Nephron (organoid): Measurements from ENCODE around the gene LURAP1L.
A peak's percentile ranks its signal among the peaks of the same experiment; 100 is the strongest.

Source experiments
- H3K27ac Mint-ChIP-seq, 3 experiments: 2 replicates each; pipeline ENCODE4 v1.8.0; 2020; ENCODE audit warnings: mixed read lengths in 3 of 3, mild to moderate bottlenecking in 2 of 3, moderate library complexity in 1 of 3
- H3K27me3 Mint-ChIP-seq: 2 replicates; pipeline ENCODE4 v1.8.0; 2021; ENCODE audit warnings: low read depth, mild to moderate bottlenecking, moderate library complexity, mixed read lengths
- H3K36me3 Mint-ChIP-seq: 2 replicates; pipeline ENCODE4 v1.8.0; 2020; ENCODE audit warnings: low read depth, mixed read lengths
- H3K4me1 Mint-ChIP-seq: 2 replicates; pipeline ENCODE4 v1.8.0; 2020; ENCODE audit warnings: mixed read lengths
- H3K4me3 Mint-ChIP-seq, 3 experiments: 2 replicates each; pipeline ENCODE4 v1.8.0; 2020; ENCODE audit warnings: mild to moderate bottlenecking in 3 of 3, mixed read lengths in 3 of 3, moderate library complexity in 2 of 3
- H3K9me3 Mint-ChIP-seq: 2 replicates; pipeline ENCODE4 v1.8.0; 2020; ENCODE audit warnings: mixed read lengths
- CTCF ChIP-seq, 3 experiments: fragments of 200-600 bp; sonication (generic); IDR thresholded peaks; one replicate each; pipeline ENCODE4 v1.5.0; 2021; ENCODE audit warnings: antibody characterized with exemption in 3 of 3; ENCODE audit not compliant: unreplicated experiment in 3 of 3

The LURAP1L gene

DNA sequence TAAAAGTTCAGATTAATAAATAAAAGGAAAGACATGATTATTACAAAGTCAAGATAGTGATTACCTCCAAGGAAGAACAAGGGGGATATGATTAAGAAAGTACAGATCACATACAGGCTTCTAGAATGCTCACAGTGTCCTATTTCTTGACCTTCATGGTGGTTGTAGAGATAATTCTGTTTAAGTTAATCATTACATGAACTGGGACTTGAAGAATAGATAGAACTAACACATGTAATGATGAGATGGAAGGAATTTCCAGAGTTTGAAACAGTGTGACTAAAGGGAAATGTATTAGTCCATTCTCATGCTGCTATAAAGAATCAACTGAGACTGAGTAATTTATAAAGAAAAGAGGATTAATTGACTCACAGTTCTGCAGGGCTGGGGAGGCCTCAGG, 72.7 kb downstream of the LURAP1L start:
- H3K27me3 Mint-ChIP-seq = no peaks in the 10 kb centered on the region
- H3K36me3 Mint-ChIP-seq = peaks cover 5% of the 10 kb centered on the region
- no peak for TF ChIP-seq CTCF (IDR thresholded peaks at IDR 0.05; ENCODE audit: unreplicated experiment in 3 of 3)
- H3K27ac Mint-ChIP-seq = peak overlapping the region in 2 of 3 experiments; percentile 66 to 70
- peaks cover 5% of the 10 kb centered on the region for H3K9me3 Mint-ChIP-seq
- no peak overlapping the region for H3K4me3 Mint-ChIP-seq
- H3K4me1 Mint-ChIP-seq = peaks cover 5% of the 10 kb centered on the region

DNA sequence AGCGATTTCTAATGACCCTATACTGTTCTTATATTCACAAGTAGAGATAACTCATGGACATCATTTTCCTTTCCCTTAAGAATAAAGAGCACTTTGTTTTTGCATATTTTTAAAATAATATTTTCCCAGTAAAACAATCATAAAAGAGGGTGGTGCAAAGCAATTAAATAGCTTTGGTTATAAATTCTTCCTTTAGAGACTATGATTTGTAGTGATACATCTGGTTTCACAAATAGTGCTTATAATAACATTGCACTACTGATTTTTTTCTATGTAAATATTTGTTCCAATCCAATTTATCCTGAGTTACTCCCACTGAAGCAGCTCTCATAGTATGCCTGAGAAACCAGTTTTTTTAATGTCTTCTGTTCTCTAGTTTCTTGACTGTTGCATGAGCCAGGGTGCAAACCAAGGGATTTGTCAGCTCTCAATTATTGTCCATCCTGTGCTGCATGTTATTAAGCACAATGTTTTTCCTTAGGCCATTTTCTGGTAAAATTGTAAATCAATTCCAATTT, 74.7 kb downstream of the LURAP1L start:
- no peak overlapping the region for H3K4me3 Mint-ChIP-seq
- H3K4me1 Mint-ChIP-seq = peaks cover 5% of the 10 kb centered on the region
- peak overlapping the region; percentile 11 to 76 (median 49) for H3K27ac Mint-ChIP-seq
- H3K27me3 Mint-ChIP-seq = no peaks in the 10 kb centered on the region
- TF ChIP-seq CTCF (IDR thresholded peaks at IDR 0.05; ENCODE audit: unreplicated experiment in 3 of 3) = no peak
- peaks cover 5% of the 10 kb centered on the region for H3K36me3 Mint-ChIP-seq
- H3K9me3 Mint-ChIP-seq = peaks cover 5% of the 10 kb centered on the region

- Mint-ChIP-seq H3K4me1 (peaks cover 8% of the 10 kb centered on the region), H3K36me3 (peaks cover 5% of the 10 kb centered on the region), H3K4me3 (no peak overlapping the region), H3K27me3 (no peaks in the 10 kb centered on the region), H3K9me3 (peaks cover 5% of the 10 kb centered on the region), H3K27ac (no peak overlapping the region)
- no peak for TF ChIP-seq CTCF (IDR thresholded peaks at IDR 0.05; ENCODE audit: unreplicated experiment in 3 of 3)
Measured at GRCh38 chr9:12851341-12852090, 76.7 kb downstream of the LURAP1L start.

GRCh38 chr9:12853051-12853450, 78.2 kb downstream of the LURAP1L start:
- Mint-ChIP-seq H3K27me3 (no peaks in the 10 kb centered on the region), H3K36me3 (no peaks in the 10 kb centered on the region), H3K4me3 (no peak overlapping the region), H3K27ac (no peak overlapping the region), H3K4me1 (peaks cover 12% of the 10 kb centered on the region), H3K9me3 (peaks cover 3% of the 10 kb centered on the region)
- no peak for TF ChIP-seq CTCF (IDR thresholded peaks at IDR 0.05; ENCODE audit: unreplicated experiment in 3 of 3)

DNA sequence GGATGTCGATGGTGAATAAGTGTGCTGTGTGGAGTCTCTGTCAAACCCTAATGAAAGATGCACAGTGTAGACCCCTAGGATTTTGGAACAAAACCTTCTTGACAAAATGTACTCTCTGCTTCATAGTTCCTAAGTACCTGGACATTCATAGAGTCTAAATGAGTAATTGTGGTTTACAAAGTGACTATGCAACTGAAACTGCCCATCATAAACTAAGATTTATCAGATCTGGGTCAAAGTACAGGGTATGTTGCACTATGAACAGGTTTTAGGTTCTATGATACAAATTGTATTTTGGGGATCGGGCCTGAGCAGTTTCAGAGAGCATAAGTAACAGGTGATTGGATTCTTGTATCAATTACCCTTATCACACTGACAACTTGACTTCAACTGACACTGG, 79.4 kb downstream of the LURAP1L start:
- no peaks in the 10 kb centered on the region for H3K36me3 Mint-ChIP-seq
- no peak for TF ChIP-seq CTCF (IDR thresholded peaks at IDR 0.05; ENCODE audit: unreplicated experiment in 3 of 3)
- H3K4me3 Mint-ChIP-seq = no peak overlapping the region
- H3K27me3 Mint-ChIP-seq = no peaks in the 10 kb centered on the region
- no peak overlapping the region for H3K27ac Mint-ChIP-seq
- peaks cover 12% of the 10 kb centered on the region for H3K4me1 Mint-ChIP-seq
- H3K9me3 Mint-ChIP-seq = no peaks in the 10 kb centered on the region

- peaks cover 7% of the 10 kb centered on the region for H3K4me1 Mint-ChIP-seq
- no peak for TF ChIP-seq CTCF (IDR thresholded peaks at IDR 0.05; ENCODE audit: unreplicated experiment in 3 of 3)
- H3K36me3 Mint-ChIP-seq = no peaks in the 10 kb centered on the region
- H3K27ac Mint-ChIP-seq = no peak overlapping the region
- H3K4me3 Mint-ChIP-seq = no peak overlapping the region
- no peaks in the 10 kb centered on the region for H3K27me3 Mint-ChIP-seq
- H3K9me3 Mint-ChIP-seq = no peaks in the 10 kb centered on the region
Measured at GRCh38 chr9:12855066-12855465, 80.2 kb downstream of the LURAP1L start.
